NCI-H2171 treated with DMSO at 0.1 percent for 48 hours (cell line): ENCODE results near the gene CASD1.

Experiments used
- DNase-seq: peaks from one replicate; lab custom pipeline; 2025; lab: John Stamatoyannopoulos, UW

Gene CASD1

DNA sequence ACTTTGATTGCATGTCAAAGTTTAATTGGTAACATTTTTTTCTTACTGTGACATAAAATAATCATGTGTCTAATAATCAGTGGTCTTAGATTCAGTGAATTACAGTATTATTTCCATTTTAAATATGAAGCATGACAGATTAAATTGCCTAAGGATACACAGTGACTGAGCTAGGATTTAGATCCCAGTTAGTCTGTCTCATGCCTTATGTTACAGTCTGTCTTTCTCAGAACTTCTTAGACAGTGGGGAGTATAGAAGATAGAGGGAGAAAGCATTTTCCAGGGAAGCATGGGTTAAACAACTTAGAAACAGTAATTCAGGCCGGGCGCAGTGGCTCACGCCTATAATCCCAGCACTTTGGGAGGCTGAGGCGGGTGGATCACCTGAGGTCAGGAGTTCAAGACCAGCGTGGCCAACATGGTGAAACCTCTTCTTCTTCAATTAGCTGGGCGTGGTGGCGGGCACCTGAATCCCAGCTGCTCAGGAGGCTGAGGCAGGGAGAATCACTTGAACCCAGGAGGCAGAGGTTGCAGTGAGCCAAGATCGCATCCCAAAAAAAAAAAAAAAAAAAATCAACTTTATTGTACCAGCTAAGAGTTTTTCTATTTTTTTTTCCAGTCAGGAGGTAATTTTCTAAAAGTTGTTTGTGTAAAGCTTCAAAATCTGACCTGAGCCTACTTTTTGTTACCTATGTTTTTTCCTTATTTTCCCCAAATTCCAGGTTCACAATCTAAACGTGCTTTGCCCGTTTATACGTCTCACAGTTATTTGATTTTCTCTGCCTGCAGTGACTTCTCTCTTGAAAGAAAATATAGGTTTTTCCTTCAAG lies 3.3 kb downstream of the CASD1 start:
- no peak for DNase-seq

DNA sequence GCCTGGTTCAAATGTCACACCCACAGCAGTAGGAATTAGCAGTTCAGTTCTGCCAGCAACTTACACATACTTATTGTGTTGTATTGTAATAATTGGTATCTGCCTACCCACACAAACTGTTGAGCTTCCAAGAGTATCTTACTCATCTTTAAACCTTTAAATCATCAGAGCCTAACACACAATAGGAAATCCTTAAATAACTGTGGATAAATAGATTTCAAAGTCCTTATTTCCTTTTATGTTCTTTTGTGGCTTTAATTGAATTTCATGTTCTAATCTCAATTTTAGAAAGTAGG lies 3.9 kb downstream of the CASD1 start:
- DNase-seq = no peak

DNA sequence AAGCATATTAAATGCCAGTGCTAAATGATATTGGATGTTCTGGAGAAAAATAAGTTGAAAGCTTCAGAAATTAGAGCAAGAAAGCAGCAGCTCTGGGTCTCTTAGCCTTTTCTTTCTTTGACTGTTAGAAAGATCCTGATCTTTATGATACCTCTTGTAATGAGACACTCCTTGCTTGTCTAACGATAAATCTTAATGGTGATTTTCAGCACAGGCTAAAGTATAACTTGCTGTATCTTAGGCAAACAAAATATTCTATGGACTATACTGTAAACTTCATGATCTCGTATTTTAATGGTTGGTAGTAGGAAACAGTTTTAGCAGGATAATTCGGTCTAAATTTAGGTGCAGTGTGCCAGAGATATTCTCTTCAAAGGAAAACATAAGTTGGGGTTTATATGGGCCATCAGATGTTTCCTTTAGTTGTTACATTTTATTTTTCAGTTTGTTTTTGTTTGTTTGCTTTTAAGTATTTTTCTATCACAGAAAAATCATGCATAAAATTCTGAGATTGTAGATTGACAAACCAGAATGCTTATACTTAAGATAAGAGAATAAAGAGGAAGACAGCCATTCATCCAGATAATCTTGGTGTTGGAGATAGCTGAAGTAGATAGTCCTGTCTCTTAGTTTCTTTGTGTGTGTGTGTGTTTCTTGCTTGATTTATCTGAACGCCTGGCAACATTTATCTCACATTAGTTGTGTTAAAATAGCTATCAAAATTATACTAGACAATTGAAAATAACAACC lies 4.7 kb downstream of the CASD1 start:
- no peak for DNase-seq

DNA sequence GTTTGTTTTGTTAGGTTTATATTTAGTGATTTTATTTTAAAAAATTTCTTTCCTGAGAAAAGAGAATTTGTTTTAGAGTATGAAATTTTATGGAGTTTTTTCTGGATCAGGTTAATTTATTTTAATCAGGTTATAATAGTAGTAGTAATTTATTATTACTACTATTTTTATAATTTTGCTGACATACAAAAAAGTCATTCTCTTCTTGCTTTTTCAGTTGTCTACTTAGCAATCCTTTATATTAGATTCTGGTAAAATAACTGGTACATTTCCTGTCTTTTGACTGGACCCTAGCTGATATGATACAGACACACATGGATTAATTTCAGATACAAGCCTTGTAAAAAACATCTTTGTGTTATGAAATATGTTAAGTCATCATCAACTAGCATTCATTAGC lies 5.3 kb downstream of the CASD1 start:
- no peak for DNase-seq

DNA sequence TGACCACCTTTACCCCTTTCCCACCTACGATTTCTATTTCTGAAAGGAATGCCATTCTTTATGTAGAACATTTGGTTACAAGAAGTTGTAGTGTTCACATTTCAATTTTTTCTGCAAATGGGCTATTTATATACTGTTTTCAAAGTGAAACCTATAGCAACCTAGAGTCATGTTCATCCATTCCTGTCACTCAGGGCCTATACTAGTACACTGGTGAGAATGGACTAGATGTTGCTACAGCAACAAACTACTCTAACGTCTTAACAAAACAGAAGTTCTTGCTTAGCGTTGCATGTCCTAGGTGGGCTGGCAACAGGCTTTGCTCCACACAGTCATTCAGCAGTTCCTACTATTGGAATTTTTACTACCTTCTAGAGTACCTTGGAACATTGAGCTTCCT lies 16.3 kb downstream of the CASD1 start:
- DNase-seq = no peak

DNA sequence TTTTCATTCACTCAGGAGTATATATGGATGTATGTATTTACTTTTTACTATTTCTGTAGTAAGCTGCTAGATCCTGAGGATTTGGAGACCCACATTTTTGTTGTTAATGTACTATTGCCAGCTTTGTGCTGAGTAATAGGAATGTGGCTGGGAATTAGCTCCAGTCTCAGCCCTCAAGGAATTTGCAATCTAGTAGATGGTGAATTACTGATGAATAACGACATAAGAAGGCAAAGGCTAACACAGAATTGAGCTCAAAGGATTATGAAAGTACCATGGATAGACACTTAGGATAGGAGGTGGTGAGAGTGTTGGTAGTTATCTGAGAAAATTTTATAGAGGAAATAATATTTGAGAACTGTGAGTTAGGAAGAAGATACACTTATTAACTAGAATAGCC lies 19.9 kb downstream of the CASD1 start:
- no peak for DNase-seq

DNA sequence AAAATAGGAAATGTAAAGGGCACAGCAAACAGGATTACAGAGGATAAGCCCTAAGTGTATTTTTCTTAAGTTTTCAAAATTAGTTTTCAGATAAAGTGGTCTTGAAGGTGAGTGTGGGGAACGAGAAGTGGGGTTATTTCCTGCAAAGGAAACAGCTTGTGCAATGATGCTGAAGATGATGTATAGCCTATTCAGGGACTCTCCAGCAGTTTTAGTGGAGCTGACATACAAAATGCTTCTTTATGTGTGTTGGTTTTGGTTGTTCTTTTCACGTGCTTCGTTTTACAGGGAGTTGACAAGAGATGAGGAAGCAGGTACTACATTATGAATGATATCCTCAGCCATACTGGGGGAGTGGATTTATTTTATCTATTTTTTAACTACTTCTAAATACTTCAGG lies 20.5 kb downstream of the CASD1 start:
- DNase-seq = no peak

DNA sequence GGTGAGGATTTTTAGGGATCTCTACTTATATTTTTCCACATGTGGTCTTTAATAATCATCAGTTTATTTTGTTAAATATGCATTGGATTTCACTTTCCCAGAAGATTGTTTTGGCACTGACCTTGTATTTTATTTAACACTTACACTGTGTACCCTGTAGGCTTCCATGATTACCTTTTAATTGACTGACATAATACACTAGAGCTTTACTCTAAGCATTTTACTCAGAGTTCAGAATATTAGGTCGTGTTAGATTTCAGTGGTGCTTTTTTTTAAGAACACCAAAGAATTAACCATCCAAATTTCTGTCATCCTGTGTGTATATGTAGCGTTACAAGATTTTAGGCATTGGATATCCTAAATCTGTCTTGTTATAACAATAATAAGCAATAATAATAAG lies 23.1 kb downstream of the CASD1 start:
- DNase-seq = no peak

DNA sequence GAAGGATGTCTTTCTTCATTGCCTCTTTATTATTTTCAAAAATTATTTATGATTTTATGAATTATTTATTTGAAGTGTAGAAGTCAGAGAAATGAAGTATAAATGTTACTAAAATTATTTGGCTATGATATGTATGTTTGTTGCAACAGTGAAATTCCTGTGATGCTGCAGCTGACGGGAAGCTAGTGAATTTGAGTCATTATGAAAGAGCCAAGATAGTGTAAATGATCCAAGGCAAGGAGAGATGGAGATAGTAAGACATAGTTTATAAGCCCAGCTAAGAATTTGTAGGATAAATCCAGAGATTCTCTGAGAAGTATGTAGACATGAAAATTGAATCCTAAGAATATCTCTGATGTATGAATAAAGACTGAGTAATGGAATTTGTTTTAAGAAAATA lies 30.8 kb downstream of the CASD1 start:
- no peak for DNase-seq

DNA sequence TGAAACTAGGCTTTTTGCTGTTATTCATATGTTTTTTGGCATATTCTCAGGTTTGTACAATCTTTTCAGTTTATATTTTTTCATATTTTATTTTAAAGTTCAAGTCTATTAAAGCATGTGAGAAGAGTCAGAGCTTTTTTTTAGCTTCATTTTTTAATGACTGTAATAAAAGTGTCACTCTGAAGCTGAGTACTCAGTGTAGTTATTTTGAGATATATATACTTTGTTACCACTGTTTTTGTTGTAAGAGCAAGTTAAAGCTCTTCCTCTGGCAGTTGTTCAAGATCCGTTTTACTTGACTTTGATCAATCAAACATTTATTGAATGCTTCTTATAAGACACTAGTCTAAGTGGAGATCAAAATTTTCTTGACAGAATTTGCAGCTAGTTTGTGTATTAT lies 37.5 kb downstream of the CASD1 start:
- no peak for DNase-seq

DNA sequence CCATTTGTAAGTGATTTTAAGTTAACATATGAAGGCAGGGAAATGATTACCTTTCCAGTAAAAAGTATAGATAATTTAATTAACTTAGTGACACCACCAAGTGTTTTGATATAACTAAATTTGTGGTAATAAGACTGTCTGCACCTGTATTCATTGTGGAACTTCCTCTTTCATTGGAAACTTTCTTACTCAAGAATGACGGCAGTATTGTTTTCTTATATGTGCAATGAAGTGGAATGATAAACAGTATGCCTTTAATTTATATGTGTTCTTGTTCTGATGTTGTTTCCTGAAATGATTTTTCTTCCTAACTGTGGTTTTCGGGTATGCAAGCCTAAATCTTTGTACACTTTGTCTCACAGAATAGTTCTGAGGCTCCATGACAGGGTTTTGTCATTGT lies 46.4 kb downstream of the CASD1 start:
- no peak for DNase-seq

DNA sequence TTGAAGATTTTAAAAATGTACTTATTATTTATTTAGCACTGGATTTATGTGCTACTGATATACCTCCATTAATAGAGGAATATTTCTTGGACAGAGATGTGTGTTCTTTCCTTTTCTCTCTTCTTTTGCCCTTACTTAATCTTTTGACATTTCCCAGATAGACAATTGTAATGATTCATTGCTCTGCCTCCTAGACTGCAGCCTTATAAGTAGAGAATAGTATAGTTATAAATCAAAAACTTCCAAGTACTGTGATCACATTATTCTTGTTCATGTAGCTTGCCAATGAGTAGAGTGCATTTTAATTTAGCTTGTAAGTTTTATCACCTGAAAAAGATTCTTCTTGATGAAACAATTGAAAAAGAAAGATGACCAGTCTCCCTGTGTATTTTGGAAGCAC lies 47.6 kb downstream of the CASD1 start:
- DNase-seq = no peak

DNA sequence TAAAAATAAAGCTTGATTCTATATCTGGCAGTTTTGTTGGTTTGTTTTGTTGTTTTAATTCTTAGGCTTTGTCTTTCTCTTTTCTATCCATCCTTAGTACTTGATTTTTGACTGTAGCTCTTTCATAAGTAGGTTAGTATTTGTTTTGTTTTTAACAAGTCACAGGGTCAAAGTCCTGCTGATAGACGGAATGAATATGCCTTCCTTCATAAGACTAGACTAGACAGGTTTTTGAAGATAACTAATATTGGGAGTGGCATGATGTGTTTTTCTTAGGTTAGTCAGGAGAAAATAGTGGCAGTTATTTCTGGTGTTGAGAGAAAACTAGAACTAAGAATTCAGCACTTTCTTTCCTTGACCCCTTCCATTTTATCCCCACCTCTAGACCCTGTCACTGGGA lies 50.4 kb downstream of the CASD1 start:
- DNase-seq = no peak

DNA sequence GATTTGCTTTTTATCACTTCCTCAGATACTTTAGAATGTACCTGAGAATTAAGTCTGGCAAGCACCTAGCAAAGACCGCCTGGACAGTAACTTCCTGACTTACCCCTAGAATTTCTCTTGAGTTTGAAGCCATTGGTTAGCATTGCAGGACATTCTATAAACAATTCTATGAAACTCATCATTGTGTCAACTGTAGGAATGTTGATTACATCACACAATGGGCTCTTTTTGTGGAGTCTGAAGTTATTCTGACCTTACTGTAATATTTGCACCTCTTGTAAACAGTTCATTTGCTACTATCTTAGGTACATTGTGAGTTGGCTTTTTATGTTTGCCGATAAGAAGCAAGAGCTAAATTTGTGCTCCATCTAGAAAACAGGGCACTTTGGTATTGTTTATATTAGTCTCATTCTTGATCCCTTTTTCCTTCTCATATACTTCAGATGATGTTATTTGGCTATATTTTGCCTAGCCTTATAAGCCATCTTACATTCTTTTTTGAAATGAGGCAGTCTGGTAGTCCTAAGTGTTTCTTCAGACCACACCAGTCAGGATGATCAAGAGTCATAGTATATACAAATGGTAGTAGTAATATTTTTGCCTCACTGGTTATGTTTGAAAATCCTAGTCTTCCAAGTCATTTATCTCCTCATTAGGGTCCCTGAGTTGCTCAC lies 52.4 kb downstream of the CASD1 start:
- no peak for DNase-seq

DNA sequence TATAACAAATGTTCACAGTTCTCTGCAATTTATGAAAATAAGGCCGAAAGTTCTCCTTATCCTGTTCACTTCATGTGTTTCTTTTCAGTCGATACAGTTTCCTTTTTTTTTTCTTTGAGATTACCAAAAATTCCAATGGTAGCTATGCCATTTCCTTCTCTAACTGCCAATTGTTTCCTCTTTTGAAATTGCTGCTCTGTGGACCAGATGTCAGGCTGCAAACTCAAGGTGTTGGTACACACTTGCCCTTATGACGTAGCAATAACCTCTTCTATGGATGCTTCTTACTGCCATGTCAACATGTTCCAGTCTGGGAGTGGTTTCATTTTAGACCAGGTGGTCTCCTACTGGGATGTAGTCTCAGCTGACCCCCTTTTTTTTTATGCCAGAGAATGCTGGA lies 52.9 kb downstream of the CASD1 start:
- no peak for DNase-seq

DNA sequence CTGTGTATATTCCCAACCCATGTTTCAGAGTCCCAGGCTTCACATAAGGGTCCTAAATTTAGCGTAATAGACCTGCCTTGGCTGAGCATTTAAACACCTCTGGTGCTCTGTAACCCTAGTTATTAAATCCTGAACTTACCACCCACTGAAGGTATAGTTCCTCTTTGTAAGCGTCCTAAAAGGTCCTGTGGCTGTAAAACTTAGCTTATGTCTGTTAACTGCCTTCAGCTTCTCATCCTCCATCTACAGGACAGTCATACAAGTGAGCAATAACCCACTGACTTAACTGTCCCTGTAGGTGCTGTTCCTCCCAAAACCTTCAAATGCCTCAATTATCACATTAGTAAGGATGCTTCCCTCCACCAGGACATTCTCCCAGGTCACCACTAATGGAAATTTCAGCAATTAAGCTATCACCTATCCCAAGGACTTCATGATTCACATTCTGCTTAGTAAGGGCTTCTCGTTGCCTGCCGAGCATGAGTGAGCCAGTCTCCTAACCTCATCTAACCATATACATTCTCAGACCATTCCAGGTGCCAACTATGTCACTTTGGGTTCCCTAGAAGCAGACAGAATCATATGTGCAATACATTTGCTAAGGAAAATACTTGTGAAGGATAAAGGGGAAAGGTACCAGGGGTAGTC lies 55.8 kb downstream of the CASD1 start:
- DNase-seq = no peak

DNA sequence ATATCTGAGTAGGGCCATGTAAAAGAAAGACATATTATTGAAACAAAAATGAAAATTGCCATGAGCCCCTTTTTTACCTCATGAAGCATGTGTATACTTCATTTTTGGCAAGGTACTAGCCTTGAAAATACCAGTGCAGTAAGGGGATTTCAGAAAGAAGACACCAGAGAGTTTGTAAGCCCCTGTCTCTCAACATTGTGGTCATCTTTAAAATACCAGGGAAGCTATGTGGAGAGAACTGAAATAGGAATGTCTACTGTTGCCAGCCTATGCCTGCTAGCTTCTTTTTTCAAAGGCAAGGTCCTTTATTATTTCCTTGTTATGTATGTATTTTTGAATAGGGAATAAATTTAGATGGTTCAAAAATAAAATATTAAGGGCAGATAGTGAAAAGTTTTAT lies 57.8 kb downstream of the CASD1 start:
- DNase-seq = no peak

DNA sequence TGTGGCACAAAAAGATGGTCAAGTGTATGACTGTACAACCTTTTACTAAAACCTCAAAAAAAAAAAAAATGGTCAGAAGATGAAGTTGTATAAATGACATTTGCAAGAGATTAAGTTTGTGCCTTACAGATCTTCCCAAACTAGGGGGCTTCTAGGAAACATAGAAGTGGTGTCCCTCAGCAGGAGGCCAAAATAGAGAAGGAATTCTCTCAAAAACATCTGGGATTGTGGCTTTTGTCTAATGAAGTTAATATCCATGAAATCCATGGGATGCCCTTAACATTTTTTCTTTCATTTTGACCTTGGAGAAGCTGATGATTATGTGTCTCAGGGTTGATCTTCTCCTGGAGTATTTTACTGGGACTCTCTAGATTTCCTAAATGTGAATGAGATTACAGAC lies 62.2 kb downstream of the CASD1 start:
- no peak for DNase-seq

DNA sequence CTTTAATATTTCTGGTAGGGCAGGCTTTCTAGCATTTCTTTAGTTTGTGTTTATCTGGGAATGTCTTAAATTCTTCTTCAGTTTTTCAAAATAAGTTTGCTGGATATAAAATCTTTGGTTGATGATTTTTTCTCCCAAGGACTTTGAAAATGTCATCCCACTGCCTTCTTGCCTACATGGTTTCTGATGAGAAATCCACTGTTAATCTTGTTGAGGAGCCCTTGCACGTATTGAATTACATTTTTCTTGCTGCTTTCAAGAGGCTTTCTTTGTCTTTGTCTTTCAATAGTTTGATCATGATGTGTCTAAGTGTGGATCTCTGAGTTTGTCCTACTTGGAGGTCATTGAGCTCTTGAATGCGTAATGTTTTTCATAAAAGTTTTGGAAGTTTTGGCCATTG lies 66.0 kb downstream of the CASD1 start:
- DNase-seq = no peak

DNA sequence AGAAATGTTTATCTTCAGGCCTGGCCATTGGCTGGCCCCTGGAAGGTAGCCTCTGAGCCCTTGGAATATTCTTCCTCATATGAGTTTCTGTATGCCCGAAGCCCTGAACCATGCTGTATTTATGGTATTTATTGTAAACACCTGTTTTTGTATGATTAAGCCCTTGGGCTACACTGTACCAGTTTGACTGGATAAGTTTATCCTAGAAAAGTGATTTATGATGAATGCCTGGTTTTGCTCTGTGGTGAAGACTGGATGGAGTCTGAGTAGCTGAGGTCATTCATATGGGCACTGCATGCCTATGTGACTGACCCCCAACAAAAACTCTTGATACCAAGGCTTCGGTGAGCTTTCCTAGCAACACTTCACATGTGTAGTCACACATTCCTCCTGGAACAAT lies 66.7 kb downstream of the CASD1 start:
- no peak for DNase-seq

DNA sequence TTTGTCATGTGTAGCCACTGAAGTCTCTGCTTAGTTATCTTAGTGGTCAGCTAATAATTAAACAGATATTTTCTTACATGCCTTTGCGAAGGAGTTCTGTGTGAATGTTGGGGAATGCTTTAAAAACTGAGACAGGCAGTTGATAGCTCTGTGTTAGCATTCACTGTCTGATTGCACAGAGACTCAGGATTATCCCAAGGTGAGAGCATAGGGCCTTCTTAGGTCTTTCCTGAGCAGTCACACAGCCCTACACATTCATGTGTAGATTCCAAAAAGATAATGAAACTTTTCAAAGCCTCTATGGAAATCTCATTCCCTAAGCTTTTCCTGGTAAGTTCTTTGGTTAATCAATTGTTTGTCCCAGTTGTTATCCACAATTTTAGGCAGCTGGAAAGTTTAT lies 67.7 kb downstream of the CASD1 start:
- DNase-seq = no peak

DNA sequence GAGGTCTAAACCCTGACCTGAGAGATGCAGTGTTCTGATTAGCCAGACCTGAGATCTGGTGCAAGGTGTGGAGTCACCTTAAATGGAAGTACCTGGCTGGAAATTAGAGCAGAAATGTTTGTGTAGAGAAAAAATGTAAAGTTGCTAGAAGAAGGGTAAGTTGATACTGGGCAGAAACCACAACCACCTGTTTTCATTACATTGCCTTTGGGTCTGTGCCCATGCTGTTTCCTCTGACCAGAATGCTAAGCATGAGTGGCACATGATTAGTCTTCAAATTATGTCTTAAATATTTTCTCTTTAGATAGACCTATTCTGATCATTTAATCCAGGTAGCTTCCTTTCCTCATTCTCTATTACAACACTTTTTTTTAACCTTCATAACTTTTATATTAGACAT lies 69.0 kb downstream of the CASD1 start:
- DNase-seq = peak; percentile 64

DNA sequence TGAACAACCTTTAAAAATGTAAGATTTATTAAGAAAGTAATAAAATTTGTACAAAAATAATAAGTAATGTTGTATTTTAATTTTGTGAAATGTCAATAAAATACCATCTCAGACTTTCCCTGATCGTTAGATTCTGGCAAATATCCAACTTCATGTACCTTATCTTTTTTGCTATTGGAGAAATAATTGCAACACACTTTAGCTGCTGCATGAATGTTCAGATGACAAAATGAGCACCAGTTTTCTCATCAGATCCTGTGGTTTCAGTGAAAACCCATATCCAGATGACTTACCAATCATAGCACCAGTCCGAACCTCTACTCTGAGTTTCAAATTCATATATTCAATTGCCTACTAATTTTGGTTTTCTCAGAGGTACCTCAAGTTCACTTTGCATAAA lies 69.9 kb downstream of the CASD1 start:
- no peak for DNase-seq
